ENCODE results near the gene RIOK3. TPM values are rescaled to one million over a fixed set of nuclear protein-coding genes. Genes with fewer than 3 reads are reported as not detected.
A peak's percentile ranks its signal among the peaks of the same experiment; 100 is the strongest.

Gene RIOK3
- total RNA-seq, 1 experiment from 2014 or later = 42.5 TPM

GRCh38 chr18:23438608-23439366 is 14.3 kb upstream of the RIOK3 start:
- BruUV-seq (replicated peaks) = no TSS peak
- no peaks in the 10 kb centered on the region for H3K9me3 ChIP-seq (ENCODE audit: control insufficient read depth in 1 of 2, insufficient read depth in 1 of 2, low read depth in 1 of 2, low read length in 2 of 2)
- H3K4me2 ChIP-seq (ENCODE audit: low read length) = peak overlapping the region; percentile 90
- ChIA-PET RAD21 (ENCODE audit: low non-redundant PET in 1 of 2, low total read pairs in 2 of 2, uncharacterized antibody in 2 of 2, unreplicated experiment in 2 of 2) (no interaction called here), CTCF (no interaction called here), POLR2A (no interaction called here)
- H3K36me3 ChIP-seq (ENCODE audit: control insufficient read depth in 1 of 2, insufficient read depth in 2 of 2, low read length in 2 of 2) = no peaks in the 10 kb centered on the region
- H3K9ac ChIP-seq (ENCODE audit: low read length) = no peak overlapping the region
- H3K9me2 ChIP-seq (ENCODE audit: insufficient read depth) = no peaks in the 10 kb centered on the region
- no peaks in the 10 kb centered on the region for H4K20me1 ChIP-seq (ENCODE audit: insufficient read depth)
- DNase-seq (ENCODE audit: low read depth, low spot score) (no peak), ATAC-seq (no peak)
- intact Hi-C loops (cut with micrococcal nuclease) = no loop called here
- no peak for TF ChIP-seq SIN3A (IDR thresholded peaks at IDR 0.05; ENCODE audit: low read depth)
- TF ChIP-seq POLR2AphosphoS5 (IDR thresholded peaks at IDR 0.05; ENCODE audit: low read depth, low read length) = no peak
- no peak for TF ChIP-seq FOSL1 (IDR thresholded peaks at IDR 0.05; ENCODE audit: low read depth)
- TF ChIP-seq TCF7L2 (IDR thresholded peaks at IDR 0.05; ENCODE audit: borderline replicate concordance, extremely low read depth, insufficient read depth, insufficient read length) = no peak
- TF ChIP-seq EZH2phosphoT487 (IDR thresholded peaks at IDR 0.05; ENCODE audit: borderline replicate concordance) = no peak
- no peak for TF ChIP-seq RAD21 (IDR thresholded peaks at IDR 0.05; ENCODE audit: low read depth)
- no peak for TF ChIP-seq REST (IDR thresholded peaks at IDR 0.05; ENCODE audit: low read depth)
- no peak for TF ChIP-seq ZFX (IDR thresholded peaks at IDR 0.05)
- no peak for TF ChIP-seq POLR2A (IDR thresholded peaks at IDR 0.05; ENCODE audit: borderline replicate concordance, extremely low read depth, insufficient read depth, insufficient read length)
- TF ChIP-seq SRF (IDR thresholded peaks at IDR 0.05; ENCODE audit: low read depth) = no peak
- TF ChIP-seq CEBPB (IDR thresholded peaks at IDR 0.05; ENCODE audit: low read depth) = no peak
- TF ChIP-seq ZNF274 (IDR thresholded peaks at IDR 0.05; ENCODE audit: low read depth, low read length) = no peak
- no peak for TF ChIP-seq CBX3 (IDR thresholded peaks at IDR 0.05; ENCODE audit: low read depth)
- no peak for TF ChIP-seq EZH2 (IDR thresholded peaks at IDR 0.05)
- H2AFZ ChIP-seq (ENCODE audit: low read depth, low read length, poor library complexity, severe bottlenecking) = peak overlapping the region; percentile 100
- H3K27me3 ChIP-seq (ENCODE audit: insufficient read depth, low read length) = no peaks in the 10 kb centered on the region
- no peak overlapping the region for H3K4me3 ChIP-seq (replicated peaks in 1 of 2; ENCODE audit: low read depth in 1 of 2, low read length in 2 of 2)
- H3K4me1 ChIP-seq (ENCODE audit: control insufficient read depth in 1 of 2, insufficient read depth in 2 of 2, low read length in 2 of 2) = peaks cover 5 to 18% of the 10 kb centered on the region in 2 experiments; a peak in 3 of 4 replicates
- no peak overlapping the region for H3K27ac ChIP-seq (ENCODE audit: low read depth, low read length)
- H3K79me2 ChIP-seq (ENCODE audit: insufficient read depth, low read length) = peaks cover 10% of the 10 kb centered on the region

Measured in HCT116 (cell line).